Stimulated activated CD4-positive, alpha-beta T cell treated with anti-CD3 and anti-CD28 coated beads, Interleukin-12 subunit alpha, Interleukin-12 subunit beta, amount 100 ng/mL, for 24 hours (primary cell): ENCODE data around the gene KIF26B.

Source experiments
- DNase-seq, 2 experiments: peaks; one replicate each; pipeline ENCODE4 v3.0.0-alpha.2; 2020; ENCODE audit warnings: low read depth in 2 of 2

The KIF26B gene

DNA sequence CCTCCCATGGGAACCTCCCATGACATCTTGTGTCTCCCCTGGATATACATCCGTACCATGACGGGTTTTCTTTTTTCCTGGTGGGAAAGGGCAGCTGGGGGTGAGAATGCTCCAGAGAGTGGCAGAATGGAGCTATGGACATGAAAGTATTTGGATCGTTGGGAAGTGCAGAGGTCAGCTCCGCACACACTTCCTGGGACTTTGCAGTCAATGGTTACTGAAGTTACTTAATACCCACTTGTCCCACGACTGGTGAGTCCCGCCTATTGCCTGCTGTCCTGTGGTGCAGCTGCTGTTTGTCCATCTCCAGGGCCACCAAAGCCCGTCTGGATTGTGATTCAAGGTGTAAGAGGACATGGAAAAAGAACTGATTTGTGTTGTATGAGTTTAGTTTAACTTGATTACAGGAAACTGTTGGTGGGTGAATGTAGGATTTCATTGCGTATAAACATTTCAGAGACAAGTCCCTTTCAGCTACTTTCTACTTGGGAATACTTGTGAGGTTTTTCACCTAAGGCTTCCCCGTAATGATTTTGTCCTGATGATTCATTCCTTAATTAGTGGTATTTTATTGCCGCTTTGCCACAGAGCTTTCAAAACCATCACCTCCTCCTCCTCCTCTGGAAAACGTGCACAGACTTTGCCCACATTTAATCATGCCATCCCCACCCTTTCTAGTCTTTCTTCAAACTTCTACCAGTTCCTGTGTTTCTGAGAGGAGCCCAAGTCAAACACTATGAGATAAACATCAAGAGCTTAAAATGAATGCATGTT is 308.8 kb downstream of the KIF26B start:
- DNase-seq: no peak

DNA sequence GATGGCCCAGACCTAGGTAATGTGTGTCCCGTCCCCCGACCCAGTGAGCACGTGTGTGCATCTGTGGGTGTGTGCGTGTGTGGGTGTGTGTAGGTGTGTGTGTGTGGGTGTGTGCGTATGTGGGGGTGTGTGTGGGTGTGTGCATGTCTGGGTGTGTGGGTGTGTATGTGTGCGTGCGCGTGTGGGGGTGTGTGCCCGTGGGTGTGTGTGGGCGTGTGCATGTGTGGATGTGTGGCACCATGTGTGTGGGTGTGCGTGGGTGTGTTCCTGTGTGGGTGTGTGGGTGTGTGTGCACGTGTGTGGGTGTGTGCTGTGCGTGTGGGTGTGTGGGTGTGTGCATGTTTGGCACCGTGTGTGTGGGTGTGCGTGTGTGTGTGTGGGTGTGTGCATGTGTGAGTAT is 309.5 kb downstream of the KIF26B start:
- no peak for DNase-seq

DNA sequence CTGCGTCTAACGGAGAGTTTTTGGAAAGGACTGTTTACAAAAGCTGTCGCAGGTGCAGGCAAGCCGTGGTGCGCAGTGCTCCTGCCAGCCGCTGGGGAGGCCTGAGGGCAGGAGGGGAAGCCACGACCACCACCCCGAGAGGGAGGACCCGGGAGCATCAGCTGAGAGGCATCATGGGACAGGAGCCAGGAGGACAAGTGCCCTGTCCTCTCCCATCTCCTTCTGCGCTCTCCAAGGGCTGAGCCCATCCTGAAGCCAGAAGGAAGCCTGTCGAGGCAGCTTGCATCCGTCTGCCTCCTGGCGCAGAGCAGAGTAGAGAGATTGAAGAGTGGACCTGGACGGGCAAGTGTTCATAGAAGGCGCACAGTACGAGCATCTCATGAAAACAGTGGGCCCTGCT is 310.9 kb downstream of the KIF26B start:
- no peak for DNase-seq

DNA sequence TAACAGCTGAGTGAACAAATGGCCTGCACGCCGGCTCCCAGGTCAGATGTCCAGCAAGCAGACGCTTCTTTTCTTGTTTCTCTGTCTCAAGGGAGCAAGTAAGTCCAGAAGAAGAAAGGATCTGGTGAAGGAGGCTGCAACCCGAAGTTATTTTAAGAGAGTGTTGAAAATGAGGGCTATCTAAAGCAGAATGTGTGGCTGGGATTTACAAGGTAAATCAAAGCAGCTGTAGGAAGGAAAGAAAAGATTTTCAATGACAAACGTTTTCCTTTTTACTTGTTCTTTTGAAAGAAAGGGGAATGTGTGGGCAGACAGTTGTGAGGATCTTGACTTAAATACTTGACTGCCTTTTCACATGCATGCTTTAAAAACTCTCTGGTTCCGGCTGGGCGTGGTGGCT is 311.5 kb downstream of the KIF26B start:
- DNase-seq: no peak

DNA sequence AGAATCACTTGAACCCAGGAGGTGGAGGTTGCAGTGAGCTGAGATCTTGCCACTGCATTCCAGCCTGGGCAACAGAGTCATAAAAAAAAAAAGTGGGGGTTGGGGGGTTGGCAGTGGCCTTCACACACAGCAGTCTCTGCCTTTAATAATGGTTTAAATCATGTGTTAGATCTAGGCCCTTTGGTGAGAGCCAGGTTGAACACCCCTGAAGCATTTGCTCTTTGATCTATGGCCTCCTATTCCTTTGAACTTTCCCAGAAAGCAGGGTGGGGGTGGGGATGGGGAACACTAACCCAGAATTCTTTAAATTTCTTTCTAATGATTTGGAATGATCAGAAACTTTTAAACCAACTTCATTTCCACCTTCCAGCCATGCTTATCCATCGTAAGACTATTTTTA is 313.0 kb downstream of the KIF26B start:
- no peak for DNase-seq

DNA sequence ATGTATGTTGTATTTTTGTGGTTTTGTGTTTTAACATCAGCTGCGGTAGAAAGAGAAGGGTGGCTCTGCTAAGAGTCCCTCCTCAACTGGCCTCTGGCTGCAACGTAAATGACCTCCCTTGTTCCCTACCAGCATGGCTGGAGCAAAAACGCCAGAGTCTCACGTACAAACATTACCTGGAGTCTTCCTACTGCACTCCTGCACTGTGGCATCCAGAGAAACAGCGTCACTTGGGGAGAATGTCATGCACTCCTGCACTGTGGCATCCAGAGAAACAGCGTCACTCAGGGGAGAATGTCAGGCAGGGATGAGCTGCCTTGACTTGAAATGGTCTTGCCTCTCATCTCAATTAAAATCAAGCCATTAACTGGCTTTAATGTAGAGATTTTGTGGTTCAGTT is 314.2 kb downstream of the KIF26B start:
- no peak for DNase-seq

DNA sequence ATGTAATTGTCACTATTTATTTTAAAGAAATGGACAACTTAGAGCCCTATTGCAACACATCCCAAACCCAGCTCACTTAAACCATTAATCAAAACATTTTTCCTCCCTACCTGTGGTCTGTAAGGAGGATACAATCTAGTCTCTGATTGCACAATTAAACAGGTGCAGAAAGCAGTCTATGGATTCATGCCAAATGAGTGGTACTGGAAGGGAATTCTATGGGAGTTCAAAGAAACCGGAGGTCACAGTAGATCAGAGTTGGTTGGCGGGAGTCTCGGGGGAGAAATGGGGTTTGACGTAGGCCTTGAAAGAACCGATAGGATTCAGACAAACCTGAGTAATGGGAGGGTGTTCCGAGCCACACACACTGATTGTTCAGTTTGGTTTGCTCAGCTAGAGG is 314.9 kb downstream of the KIF26B start:
- DNase-seq: no peak

DNA sequence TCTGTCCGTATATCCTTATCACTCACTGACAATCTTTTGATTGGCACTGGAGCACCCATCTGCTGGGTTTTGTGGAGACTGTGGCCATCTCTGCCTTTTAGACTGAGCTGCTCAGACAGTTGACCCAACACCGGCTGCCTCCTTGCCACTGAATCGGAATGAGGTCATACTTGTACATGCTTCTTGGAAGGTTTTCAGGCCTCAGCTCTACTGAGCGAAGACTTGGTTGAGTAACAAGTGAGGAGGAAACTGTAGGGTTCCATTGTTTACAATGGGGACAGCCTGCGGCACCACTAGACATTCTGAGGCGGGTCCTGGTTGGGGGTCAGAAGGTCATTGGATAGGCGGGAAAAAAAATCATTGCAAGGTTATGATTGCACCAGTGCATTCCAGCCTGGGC is 320.3 kb downstream of the KIF26B start:
- DNase-seq: no peak

GRCh38 chr1:245475961-245476516 is 321.3 kb downstream of the KIF26B start:
- no peak for DNase-seq

- DNase-seq: no peak
Measured at GRCh38 chr1:245477941-245478340, 323.2 kb downstream of the KIF26B start.

DNA sequence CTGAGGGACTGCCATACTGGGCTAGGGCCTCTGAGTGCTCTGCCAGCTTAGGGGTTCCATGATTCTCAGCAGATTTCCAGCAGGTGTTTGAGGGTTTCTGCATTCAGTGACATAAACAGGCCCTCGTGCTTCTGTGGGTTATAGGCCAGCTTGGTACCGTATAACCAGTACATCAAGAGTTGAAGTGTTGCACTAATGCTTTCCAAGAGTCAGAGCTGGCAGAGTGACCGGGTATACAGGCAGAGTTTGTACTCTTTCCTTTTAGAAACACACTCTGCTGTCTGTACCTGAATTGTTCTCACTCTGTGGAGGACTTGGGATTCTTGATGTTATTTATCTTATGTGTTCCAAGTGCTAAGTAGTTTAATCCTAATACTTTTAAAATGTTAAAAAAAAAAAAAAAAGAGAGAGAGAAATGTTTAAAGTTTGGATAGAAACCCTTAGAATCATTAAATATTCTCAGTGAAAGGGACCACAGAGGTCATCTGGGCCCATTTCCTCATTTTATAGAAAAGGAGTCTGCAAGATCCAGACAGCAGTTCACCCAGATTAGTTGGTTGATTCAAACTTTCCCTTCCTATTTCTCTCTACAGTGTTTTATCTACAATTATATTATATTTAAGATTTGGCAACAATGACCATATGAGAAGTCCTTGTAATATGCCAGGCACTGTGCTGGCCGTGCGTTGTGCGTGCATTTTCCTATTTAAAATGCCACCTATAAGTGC is 325.8 kb downstream of the KIF26B start:
- no peak for DNase-seq

- no peak for DNase-seq
Measured at GRCh38 chr1:245481261-245481660, 326.5 kb downstream of the KIF26B start.

- no peak for DNase-seq
Measured at GRCh38 chr1:245483247-245483646, 328.5 kb downstream of the KIF26B start.

DNA sequence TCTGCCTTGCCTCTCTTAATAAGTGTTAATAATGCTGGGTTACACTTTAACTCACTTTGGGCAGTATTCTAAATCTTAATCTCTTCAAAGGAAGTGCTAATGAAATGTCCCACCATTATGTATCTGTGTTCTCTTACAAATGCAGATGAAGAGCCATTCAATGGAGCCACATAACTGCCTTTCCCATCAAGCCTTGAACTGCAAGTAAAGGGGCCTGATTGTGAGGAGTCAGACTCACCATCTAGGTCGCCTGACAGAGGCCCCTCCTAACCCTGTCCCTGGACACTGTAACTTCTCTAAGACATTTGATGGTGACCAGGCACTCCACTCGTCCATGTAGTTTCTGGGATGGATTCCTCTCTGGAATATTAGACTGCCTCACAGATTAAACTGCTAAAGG is 329.4 kb downstream of the KIF26B start:
- no peak for DNase-seq

GRCh38 chr1:245485996-245486395 is 331.2 kb downstream of the KIF26B start:
- DNase-seq: no peak

DNA sequence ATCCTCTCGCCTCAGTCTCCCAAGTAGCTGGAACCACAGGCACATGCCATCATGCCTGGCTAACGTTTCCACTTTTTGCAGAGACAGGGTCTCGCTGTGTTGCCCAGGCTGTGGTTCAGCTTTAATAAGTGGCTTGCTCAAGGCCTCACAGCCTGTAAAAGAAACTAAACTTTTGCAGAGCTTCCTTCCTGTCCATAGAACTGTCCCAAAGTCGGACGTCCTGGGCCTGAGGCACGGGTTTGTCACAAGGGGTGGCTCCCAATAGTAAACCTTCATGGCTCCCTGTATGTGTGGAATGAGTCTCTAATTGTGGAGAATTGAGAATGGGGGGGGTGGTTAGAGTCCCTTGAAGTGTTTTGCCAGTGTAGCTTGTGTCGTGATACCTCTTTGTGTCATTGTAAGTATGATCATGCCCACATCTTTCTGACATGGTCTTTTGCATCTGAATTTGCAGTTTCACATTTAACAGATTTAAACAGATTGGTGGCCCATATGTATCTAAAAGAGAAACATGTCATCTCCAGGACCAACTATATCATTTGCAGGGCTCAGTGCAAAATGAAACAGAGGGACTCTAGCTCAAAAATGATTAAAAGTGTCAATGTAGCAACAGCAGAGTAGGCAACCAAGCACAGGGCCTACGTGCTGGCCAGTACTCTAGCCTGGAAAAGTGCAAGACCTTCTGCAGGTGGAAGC is 332.1 kb downstream of the KIF26B start:
- DNase-seq: no peak

DNA sequence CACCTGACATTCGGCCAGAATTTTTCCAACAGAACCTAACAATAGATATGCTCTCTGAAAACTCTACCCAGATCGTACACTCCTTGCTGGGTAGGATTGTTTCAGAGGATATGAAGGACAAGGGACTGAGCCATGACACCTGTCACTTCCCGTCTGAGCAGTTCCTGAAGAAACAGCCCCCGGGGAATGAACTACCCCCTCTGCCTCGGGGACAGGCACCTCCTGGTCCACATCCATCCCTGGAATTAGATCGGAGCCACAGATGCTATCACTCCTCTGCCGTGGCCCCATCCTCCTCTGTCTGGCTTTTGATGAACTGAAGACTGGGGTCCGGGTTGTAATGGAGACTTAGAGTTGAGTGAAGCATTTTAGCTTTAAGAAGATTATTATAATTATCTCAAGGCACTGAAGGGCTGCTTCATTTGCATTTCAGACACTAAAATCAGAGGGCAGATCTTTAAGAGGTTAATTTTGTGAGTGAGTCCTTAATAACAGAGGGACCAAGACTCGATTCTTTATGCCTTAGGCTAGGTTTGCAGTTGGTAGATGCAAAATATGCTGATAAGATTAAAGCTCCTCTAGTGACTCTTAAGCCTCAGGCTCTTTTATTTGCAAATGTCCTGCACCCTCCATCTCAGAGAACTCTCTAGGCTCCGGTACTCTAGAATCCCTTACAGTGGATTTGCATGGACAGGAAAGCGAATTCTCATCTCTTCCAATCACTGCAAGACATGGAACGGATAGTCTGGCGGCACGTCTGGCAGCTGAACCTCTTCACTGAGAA is 333.8 kb downstream of the KIF26B start:
- DNase-seq: no peak

DNA sequence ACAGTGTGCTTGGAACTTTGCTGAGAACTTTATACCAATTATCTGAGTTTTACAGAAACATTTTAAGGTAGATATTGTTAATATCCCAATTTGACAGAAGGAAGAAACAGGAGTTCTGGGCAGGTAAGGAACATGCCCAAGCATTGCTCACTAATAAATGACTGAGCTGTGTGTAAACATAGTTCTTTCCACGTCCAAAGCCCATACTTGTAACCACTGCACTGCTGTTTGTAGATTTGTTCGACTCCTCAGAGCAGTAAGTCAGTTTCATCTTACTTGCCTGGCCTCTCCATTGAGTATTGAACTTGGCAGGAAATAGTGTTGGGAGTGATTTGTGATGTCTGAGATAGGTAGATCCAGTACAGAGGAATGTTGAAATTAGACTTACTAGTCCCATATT is 335.1 kb downstream of the KIF26B start:
- DNase-seq: no peak

DNA sequence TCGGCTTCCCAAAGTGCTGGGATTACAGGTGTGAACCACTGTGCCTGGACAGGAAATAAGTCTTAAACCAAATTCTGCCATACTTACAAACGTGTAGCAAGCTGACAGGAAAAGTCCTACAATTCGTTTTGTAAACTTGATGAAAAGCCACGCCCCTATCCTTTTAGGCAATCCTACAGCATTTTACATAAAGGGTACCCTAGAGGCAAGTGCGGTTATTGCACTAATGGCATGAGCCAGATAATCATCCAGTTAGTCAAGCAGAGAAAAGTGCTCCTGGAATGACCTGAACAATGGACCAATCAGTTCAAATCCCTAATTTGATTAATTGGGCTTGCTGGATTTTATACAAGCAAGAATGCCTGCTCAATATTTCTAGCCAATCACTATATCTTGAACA is 338.2 kb downstream of the KIF26B start:
- DNase-seq: no peak

DNA sequence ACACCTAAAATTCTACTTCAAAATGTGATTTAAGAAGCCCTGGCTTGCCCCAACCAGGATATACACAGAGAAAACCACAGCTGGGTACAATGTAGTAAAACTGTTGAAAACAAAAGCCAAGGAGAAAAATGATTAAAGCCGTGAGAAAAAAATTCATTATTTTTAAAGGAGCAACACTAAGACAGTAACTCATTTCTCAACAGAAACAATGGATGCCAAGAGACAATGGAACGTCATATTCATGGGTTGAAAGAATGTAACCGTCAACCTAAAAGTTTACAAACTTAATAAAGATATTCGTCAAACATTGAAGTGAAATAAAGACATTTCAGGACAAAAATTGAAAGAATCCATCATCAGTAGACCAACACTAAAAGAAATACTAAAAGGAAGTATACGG is 340.9 kb downstream of the KIF26B start:
- DNase-seq: no peak

GRCh38 chr1:245500546-245500945 is 345.8 kb downstream of the KIF26B start:
- no peak for DNase-seq

GRCh38 chr1:245501633-245502032 is 346.8 kb downstream of the KIF26B start:
- no peak for DNase-seq
